Endometrial microvascular endothelial cells (primary cell): ENCODE results near the gene SHOX. TPM values are rescaled to one million over a fixed set of nuclear protein-coding genes. Genes with fewer than 3 reads are reported as not detected.
"Not testable (repeated sequence)": the region's sequence is repeated elsewhere in the genome, so short reads cannot be mapped to it uniquely, and the experiment has no call there.

Experiments used
- in situ Hi-C: cut with HindIII; loops from 2 replicates; pipeline ENCODE4 v1.10.0; 2017; ENCODE audit warnings: low sequenced_read_pairs, low pct_unique_long_range_greater_than_20kb; ENCODE audit errors: inconsistent ontology term
- total RNA-seq: library from RNA; depleted of rRNA; stranded (reverse); fragments of >200 nt; gene quantifications from one replicate; pipeline ENCODE4 v1.2.3, GENCODE V29; 2015; ENCODE audit errors: inconsistent ontology term

Gene SHOX
- total RNA-seq: not detected

- in situ Hi-C loops: no loop called here
These were observed at the start of gene SHOX for GRCh38 chrX:630612-631496. Gene SHOX, plus strand, starts transcription at chrX:630791. Its CDS starts 107 bp downstream, at chrX:630898.

GRCh38 chrX:581066-581465 is 49.5 kb upstream of the SHOX start:
- in situ Hi-C loops: no loop called here

- in situ Hi-C loops: no loop called here
These were observed 48.8 kb upstream of the SHOX start for GRCh38 chrX:581720-582298.

- in situ Hi-C loops: no loop called here
These were observed 46.0 kb upstream of the SHOX start for GRCh38 chrX:584572-584971.

GRCh38 chrX:585115-585808 is 45.3 kb upstream of the SHOX start:
- in situ Hi-C loops: no loop called here

GRCh38 chrX:586351-586750 is 44.2 kb upstream of the SHOX start:
- in situ Hi-C loops: no loop called here

- in situ Hi-C loops: not testable (repeated sequence)
These were observed 41.3 kb upstream of the SHOX start for GRCh38 chrX:589261-589660.

- in situ Hi-C loops: no loop called here
These were observed 39.7 kb upstream of the SHOX start for GRCh38 chrX:590693-591404.

- in situ Hi-C loops: no loop called here
These were observed 30.5 kb upstream of the SHOX start for GRCh38 chrX:599837-600715.

GRCh38 chrX:603029-603428 is 27.6 kb upstream of the SHOX start:
- in situ Hi-C loops: not testable (repeated sequence)

GRCh38 chrX:604616-605015 is 26.0 kb upstream of the SHOX start:
- in situ Hi-C loops: not testable (repeated sequence)

- in situ Hi-C loops: not testable (repeated sequence)
These were observed 22.5 kb upstream of the SHOX start for GRCh38 chrX:608088-608487.

GRCh38 chrX:614136-614535 is 16.5 kb upstream of the SHOX start:
- in situ Hi-C loops: no loop called here

- in situ Hi-C loops: no loop called here
These were observed 13.2 kb upstream of the SHOX start for GRCh38 chrX:617401-617800.

- in situ Hi-C loops: no loop called here
These were observed 12.7 kb upstream of the SHOX start for GRCh38 chrX:617891-618290.

GRCh38 chrX:618304-618703 is 12.3 kb upstream of the SHOX start:
- in situ Hi-C loops: not testable (repeated sequence)

GRCh38 chrX:618761-619450 is 11.7 kb upstream of the SHOX start:
- in situ Hi-C loops: no loop called here

GRCh38 chrX:619451-619811 is 11.2 kb upstream of the SHOX start:
- in situ Hi-C loops: no loop called here
